ENCODE data around the gene TEX11.

Gene TEX11

DNA sequence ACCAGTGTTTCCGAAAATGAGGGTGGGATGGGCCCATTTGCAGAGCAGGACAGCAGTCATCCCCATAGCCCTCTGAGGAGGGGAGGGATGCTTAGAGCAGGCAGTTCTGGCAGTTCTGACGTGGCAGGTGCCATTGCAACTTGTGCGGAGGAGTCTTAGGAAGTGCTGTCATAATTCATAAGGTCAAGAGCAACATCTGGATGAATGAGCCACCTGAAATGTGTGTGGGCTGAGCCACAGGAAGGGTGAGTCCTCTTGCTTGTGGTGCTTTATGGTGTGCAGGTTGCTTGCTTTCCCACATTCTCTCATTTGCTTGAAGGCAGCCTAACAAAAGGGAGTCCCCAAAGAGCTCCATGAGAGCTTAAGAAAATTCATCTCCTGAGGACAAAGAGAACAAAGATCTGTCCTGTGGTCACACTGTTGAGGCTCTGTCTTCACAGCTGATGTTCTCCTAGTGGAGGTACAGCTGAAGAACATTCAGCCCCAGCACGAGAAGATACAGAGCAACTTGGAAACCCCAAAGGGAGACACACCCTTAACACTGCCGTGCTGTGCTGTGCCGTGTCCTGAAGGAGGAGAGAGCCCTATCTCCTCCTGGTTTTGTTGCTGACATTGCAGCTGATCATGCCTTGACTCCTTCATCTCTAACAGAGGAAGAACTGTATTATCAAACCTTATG lies 403.6 kb downstream of the TEX11 start:
- no peaks in the 10 kb centered on the region for H3K27me3 ChIP-seq (ENCODE audit: control insufficient read depth, low read length)
- no peaks in the 10 kb centered on the region for H4K20me1 ChIP-seq (ENCODE audit: control insufficient read depth, insufficient read depth, low read depth, low read length)
- H3K79me2 ChIP-seq (ENCODE audit: control insufficient read depth, low read length): no peaks in the 10 kb centered on the region
- 0 out of 2 replicates have a peak, but pooled peaks cover 6% of the 10 kb centered on the region for H3K36me3 ChIP-seq (ENCODE audit: control insufficient read depth, low read length)
- TF ChIP-seq, protein P1, sequence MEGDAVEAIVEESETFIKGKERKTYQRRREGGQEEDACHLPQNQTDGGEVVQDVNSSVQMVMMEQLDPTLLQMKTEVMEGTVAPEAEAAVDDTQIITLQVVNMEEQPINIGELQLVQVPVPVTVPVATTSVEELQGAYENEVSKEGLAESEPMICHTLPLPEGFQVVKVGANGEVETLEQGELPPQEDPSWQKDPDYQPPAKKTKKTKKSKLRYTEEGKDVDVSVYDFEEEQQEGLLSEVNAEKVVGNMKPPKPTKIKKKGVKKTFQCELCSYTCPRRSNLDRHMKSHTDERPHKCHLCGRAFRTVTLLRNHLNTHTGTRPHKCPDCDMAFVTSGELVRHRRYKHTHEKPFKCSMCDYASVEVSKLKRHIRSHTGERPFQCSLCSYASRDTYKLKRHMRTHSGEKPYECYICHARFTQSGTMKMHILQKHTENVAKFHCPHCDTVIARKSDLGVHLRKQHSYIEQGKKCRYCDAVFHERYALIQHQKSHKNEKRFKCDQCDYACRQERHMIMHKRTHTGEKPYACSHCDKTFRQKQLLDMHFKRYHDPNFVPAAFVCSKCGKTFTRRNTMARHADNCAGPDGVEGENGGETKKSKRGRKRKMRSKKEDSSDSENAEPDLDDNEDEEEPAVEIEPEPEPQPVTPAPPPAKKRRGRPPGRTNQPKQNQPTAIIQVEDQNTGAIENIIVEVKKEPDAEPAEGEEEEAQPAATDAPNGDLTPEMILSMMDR (IDR thresholded peaks at IDR 0.05; ENCODE audit: low read depth, low read length, poor library complexity, severe bottlenecking): no peak
- no peak for TF ChIP-seq EZH2phosphoT487 (IDR thresholded peaks at IDR 0.05; ENCODE audit: borderline replicate concordance, low read length)
- no peak overlapping the region for H3K27ac ChIP-seq (ENCODE audit: low read depth, low read length)
- H3F3A ChIP-seq (ENCODE audit: control insufficient read depth, insufficient read depth): no peaks in the 10 kb centered on the region
- H3K9me2 ChIP-seq (replicated peaks; ENCODE audit: control insufficient read depth, low read length): no peaks in the 10 kb centered on the region
- H3K4me1 ChIP-seq (ENCODE audit: control insufficient read depth, low read length): no peaks in the 10 kb centered on the region
- no peak overlapping the region for H3K4me2 ChIP-seq (ENCODE audit: low read length)
- no peak overlapping the region for H3K4me3 ChIP-seq (ENCODE audit: low read length)
- H3K9me3 ChIP-seq (ENCODE audit: control insufficient read depth, insufficient read depth, low read length): no peaks in the 10 kb centered on the region

DNA sequence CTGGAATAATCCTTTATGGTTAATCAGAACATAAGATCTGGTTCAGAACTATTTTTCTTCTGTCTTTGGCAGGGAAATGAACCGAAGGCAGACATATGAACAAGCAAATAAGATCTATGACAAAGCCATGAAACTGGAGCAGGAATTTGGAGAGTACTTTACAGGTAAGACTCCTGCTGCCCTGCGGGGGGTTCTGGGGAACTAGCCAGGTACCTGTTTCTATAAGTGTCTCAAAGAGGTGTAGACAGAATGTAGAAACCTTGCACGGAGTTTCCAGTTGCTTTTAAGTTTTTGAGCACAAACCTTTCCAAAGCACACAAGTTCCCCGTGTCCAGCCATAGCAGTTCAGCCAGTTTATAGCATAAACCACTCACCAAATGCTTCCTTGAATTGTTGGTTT lies 407.7 kb downstream of the TEX11 start:
- 0 out of 2 replicates have a peak, but pooled peaks cover 7% of the 10 kb centered on the region for H3K36me3 ChIP-seq (ENCODE audit: control insufficient read depth, low read length)
- no peaks in the 10 kb centered on the region for H3K4me1 ChIP-seq (ENCODE audit: control insufficient read depth, low read length)
- no peaks in the 10 kb centered on the region for H3K79me2 ChIP-seq (ENCODE audit: control insufficient read depth, low read length)
- H3K4me2 ChIP-seq (ENCODE audit: low read length): no peak overlapping the region
- no peak overlapping the region for H3K27ac ChIP-seq (ENCODE audit: low read depth, low read length)
- TF ChIP-seq EZH2phosphoT487 (IDR thresholded peaks at IDR 0.05; ENCODE audit: borderline replicate concordance, low read length): no peak
- TF ChIP-seq, protein P1 (IDR thresholded peaks at IDR 0.05; ENCODE audit: low read depth, low read length, poor library complexity, severe bottlenecking): no peak
- no peaks in the 10 kb centered on the region for H3F3A ChIP-seq (ENCODE audit: control insufficient read depth, insufficient read depth)
- H3K9me2 ChIP-seq (replicated peaks; ENCODE audit: control insufficient read depth, low read length): no peaks in the 10 kb centered on the region
- no peaks in the 10 kb centered on the region for H3K27me3 ChIP-seq (ENCODE audit: control insufficient read depth, low read length)
- no peaks in the 10 kb centered on the region for H4K20me1 ChIP-seq (ENCODE audit: control insufficient read depth, insufficient read depth, low read depth, low read length)
- H3K4me3 ChIP-seq (ENCODE audit: low read length): no peak overlapping the region
- no peaks in the 10 kb centered on the region for H3K9me3 ChIP-seq (ENCODE audit: control insufficient read depth, insufficient read depth, low read length)

DNA sequence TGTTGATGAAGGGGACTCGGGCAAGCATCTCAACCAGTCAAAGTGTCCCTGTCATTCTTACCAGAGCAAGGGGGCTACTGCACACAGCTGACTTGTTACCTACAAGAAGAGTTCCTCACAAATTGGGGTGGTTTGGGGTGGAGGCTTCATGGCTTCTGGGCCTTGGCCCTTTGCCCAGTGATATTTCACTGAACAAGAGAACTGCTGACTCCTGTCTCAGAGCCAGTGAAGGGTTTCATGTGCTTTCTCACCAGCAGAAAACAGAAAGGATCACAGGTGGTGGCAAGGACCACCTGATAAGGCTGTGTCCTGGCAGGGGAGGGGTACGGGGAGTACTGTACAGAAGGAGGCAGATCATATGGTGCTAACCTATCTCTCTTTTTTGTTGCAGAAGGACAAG lies 410.4 kb downstream of the TEX11 start:
- no peak overlapping the region for H3K27ac ChIP-seq (ENCODE audit: low read depth, low read length)
- H3K27me3 ChIP-seq (ENCODE audit: control insufficient read depth, low read length): no peaks in the 10 kb centered on the region
- H3K36me3 ChIP-seq (ENCODE audit: control insufficient read depth, low read length): peaks cover 14% of the 10 kb centered on the region; the same call in 1 of the 2 replicates

More for the DNA sequence above, 410.4 kb downstream of the TEX11 start:
- H3K4me2 ChIP-seq (ENCODE audit: low read length): no peak overlapping the region
- H3F3A ChIP-seq (ENCODE audit: control insufficient read depth, insufficient read depth): no peaks in the 10 kb centered on the region
- no peaks in the 10 kb centered on the region for H3K79me2 ChIP-seq (ENCODE audit: control insufficient read depth, low read length)
- H4K20me1 ChIP-seq (ENCODE audit: control insufficient read depth, insufficient read depth, low read depth, low read length): no peaks in the 10 kb centered on the region
- no peaks in the 10 kb centered on the region for H3K9me2 ChIP-seq (replicated peaks; ENCODE audit: control insufficient read depth, low read length)
- TF ChIP-seq, protein P1 (IDR thresholded peaks at IDR 0.05; ENCODE audit: low read depth, low read length, poor library complexity, severe bottlenecking): no peak
- TF ChIP-seq EZH2phosphoT487 (IDR thresholded peaks at IDR 0.05; ENCODE audit: borderline replicate concordance, low read length): no peak
- H3K4me1 ChIP-seq (ENCODE audit: control insufficient read depth, low read length): no peaks in the 10 kb centered on the region
- no peak overlapping the region for H3K4me3 ChIP-seq (ENCODE audit: low read length)
- no peaks in the 10 kb centered on the region for H3K9me3 ChIP-seq (ENCODE audit: control insufficient read depth, insufficient read depth, low read length)

Measured in DOHH2 (cell line).